ENCODE measurements around the gene GLTPD2. TPM values are rescaled to one million over a fixed set of nuclear protein-coding genes. Genes with fewer than 3 reads are reported as not detected.

Gene GLTPD2
- total RNA-seq, 1 donor from 2014 or later: not detected

GRCh38 chr17:4811471-4811870 is 22.7 kb downstream of the GLTPD2 start:
- Histone ChIP-seq H3K36me3 (peaks cover 0 to 11% of the 10 kb centered on the region in 2 donors), H3K4me1 (peaks cover 17% of the 10 kb centered on the region), H3K27me3 (no peaks in the 10 kb centered on the region), H3K27ac (no peak overlapping the region), H3K9me3 (no peaks in the 10 kb centered on the region), H3K4me3 (no peak overlapping the region)
- intact Hi-C loops (cut with DNase I): no loop called here
- no peak for DNase-seq (ENCODE audit: extremely low spot score in 2 of 2)
- TF ChIP-seq, protein P1, sequence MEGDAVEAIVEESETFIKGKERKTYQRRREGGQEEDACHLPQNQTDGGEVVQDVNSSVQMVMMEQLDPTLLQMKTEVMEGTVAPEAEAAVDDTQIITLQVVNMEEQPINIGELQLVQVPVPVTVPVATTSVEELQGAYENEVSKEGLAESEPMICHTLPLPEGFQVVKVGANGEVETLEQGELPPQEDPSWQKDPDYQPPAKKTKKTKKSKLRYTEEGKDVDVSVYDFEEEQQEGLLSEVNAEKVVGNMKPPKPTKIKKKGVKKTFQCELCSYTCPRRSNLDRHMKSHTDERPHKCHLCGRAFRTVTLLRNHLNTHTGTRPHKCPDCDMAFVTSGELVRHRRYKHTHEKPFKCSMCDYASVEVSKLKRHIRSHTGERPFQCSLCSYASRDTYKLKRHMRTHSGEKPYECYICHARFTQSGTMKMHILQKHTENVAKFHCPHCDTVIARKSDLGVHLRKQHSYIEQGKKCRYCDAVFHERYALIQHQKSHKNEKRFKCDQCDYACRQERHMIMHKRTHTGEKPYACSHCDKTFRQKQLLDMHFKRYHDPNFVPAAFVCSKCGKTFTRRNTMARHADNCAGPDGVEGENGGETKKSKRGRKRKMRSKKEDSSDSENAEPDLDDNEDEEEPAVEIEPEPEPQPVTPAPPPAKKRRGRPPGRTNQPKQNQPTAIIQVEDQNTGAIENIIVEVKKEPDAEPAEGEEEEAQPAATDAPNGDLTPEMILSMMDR (IDR thresholded peaks at IDR 0.05): no peak
- TF ChIP-seq POLR2A (IDR thresholded peaks at IDR 0.05) (no peak), POLR2AphosphoS5 (IDR thresholded peaks at IDR 0.05; ENCODE audit: insufficient read depth in 1 of 2, low read depth in 1 of 2) (no peak)

GRCh38 chr17:4812690-4813089 is 23.9 kb downstream of the GLTPD2 start:
- intact Hi-C loops (cut with DNase I): no loop called here
- H3K27me3 ChIP-seq: no peaks in the 10 kb centered on the region
- peaks cover 11% of the 10 kb centered on the region for H3K4me1 ChIP-seq
- no peak for DNase-seq (ENCODE audit: extremely low spot score in 2 of 2)
- no peaks in the 10 kb centered on the region for H3K9me3 ChIP-seq
- no peak overlapping the region for H3K27ac ChIP-seq
- H3K4me3 ChIP-seq: no peak overlapping the region
- peaks cover 0 to 23% of the 10 kb centered on the region in 2 donors for H3K36me3 ChIP-seq
- TF ChIP-seq POLR2A (IDR thresholded peaks at IDR 0.05) (no peak), POLR2AphosphoS5 (IDR thresholded peaks at IDR 0.05; ENCODE audit: insufficient read depth in 1 of 2, low read depth in 1 of 2) (no peak)
- TF ChIP-seq, protein P1 (IDR thresholded peaks at IDR 0.05): no peak

DNA sequence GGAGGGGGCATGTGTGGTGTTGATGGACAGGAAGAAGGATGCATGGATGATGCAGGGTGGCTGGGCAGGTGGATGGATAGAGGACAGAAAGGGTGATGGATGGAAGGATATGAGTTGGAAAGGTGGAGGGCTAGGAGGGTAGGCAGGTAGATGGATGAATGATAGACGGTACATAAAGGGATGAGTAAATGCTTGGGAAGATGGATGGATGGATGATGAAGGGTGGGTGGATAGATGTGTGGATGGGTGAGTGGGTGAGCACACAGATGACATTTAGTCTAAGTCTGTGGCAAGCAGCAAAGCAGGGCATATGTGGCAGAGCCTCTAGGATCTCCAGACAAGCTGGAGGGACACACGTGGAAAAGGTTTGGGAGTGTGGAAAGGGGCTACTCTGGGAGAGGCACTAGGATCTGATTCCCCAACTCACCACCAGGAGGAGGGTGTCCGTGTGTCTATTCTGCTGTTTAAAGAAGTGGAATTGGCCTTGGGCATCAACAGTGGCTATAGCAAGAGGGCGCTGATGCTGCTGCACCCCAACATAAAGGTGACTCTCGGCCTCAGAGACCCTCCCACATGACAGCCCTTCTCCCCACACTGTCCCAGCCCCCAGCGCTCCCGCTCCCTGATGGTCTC is 26.4 kb downstream of the GLTPD2 start:
- TF ChIP-seq, protein P1 (IDR thresholded peaks at IDR 0.05): no peak
- TF ChIP-seq POLR2AphosphoS5 (IDR thresholded peaks at IDR 0.05; ENCODE audit: insufficient read depth in 1 of 2, low read depth in 1 of 2): no peak
- TF ChIP-seq POLR2A (IDR thresholded peaks at IDR 0.05): no peak
- no peaks in the 10 kb centered on the region for H3K9me3 ChIP-seq
- intact Hi-C loops (cut with DNase I): no loop called here
- H3K36me3 ChIP-seq: peaks cover 0 to 45% of the 10 kb centered on the region in 2 donors
- no peak overlapping the region for H3K27ac ChIP-seq
- DNase-seq (ENCODE audit: extremely low spot score in 2 of 2): no peak
- no peaks in the 10 kb centered on the region for H3K27me3 ChIP-seq
- no peaks in the 10 kb centered on the region for H3K4me1 ChIP-seq
- H3K4me3 ChIP-seq: no peak overlapping the region

GRCh38 chr17:4816826-4817225 is 28.1 kb downstream of the GLTPD2 start:
- H3K4me3 ChIP-seq: no peak overlapping the region
- TF ChIP-seq POLR2A (IDR thresholded peaks at IDR 0.05): no peak
- TF ChIP-seq POLR2AphosphoS5 (IDR thresholded peaks at IDR 0.05; ENCODE audit: insufficient read depth in 1 of 2, low read depth in 1 of 2): no peak
- TF ChIP-seq, protein P1 (IDR thresholded peaks at IDR 0.05): no peak
- no peaks in the 10 kb centered on the region for H3K4me1 ChIP-seq
- no peaks in the 10 kb centered on the region for H3K9me3 ChIP-seq
- no peak overlapping the region for H3K27ac ChIP-seq
- H3K27me3 ChIP-seq: no peaks in the 10 kb centered on the region
- intact Hi-C loops (cut with DNase I): no loop called here
- H3K36me3 ChIP-seq: peaks cover 0 to 45% of the 10 kb centered on the region in 2 donors
- DNase-seq (ENCODE audit: extremely low spot score in 2 of 2): no peak

DNA sequence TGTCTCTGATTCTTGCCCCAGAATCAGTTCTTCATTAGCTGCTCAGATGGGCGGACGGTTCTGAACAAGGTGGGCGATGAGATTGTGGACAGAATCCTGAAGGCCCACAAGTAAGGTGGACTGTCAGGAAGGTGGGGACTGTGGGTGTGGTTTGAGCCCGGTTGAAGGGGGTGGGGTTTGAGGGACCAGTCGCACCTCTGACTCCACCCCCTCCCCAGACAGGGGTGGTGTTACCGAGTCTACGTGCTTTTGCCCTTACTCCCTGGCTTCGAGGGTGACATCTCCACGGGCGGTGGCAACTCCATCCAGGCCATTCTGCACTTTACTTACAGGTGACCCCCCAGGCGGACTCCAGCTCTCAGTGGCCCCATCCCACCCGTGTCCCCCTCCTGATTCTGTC is 29.5 kb downstream of the GLTPD2 start:
- no peak for DNase-seq (ENCODE audit: extremely low spot score in 2 of 2)
- H3K27me3 ChIP-seq: no peaks in the 10 kb centered on the region
- no peak overlapping the region for H3K4me3 ChIP-seq
- TF ChIP-seq POLR2AphosphoS5 (IDR thresholded peaks at IDR 0.05; ENCODE audit: insufficient read depth in 1 of 2, low read depth in 1 of 2) (no peak), POLR2A (IDR thresholded peaks at IDR 0.05) (no peak)
- TF ChIP-seq, protein P1 (IDR thresholded peaks at IDR 0.05): no peak
- H3K36me3 ChIP-seq: peaks cover 0 to 57% of the 10 kb centered on the region in 2 donors
- intact Hi-C loops (cut with DNase I): no loop called here
- no peaks in the 10 kb centered on the region for H3K4me1 ChIP-seq
- H3K27ac ChIP-seq: no peak overlapping the region
- no peaks in the 10 kb centered on the region for H3K9me3 ChIP-seq
